Measurements from ENCODE around the gene ABLIM1. TPM values are rescaled to one million over a fixed set of nuclear protein-coding genes. Genes with fewer than 3 reads are reported as not detected.

The ABLIM1 gene
- total and polyA plus RNA-seq, 2 of the 13 experiments (the other 11 are each of a cell fraction or from before 2014, with no cell fraction given), result 59.4 to 92.7 TPM

DNA sequence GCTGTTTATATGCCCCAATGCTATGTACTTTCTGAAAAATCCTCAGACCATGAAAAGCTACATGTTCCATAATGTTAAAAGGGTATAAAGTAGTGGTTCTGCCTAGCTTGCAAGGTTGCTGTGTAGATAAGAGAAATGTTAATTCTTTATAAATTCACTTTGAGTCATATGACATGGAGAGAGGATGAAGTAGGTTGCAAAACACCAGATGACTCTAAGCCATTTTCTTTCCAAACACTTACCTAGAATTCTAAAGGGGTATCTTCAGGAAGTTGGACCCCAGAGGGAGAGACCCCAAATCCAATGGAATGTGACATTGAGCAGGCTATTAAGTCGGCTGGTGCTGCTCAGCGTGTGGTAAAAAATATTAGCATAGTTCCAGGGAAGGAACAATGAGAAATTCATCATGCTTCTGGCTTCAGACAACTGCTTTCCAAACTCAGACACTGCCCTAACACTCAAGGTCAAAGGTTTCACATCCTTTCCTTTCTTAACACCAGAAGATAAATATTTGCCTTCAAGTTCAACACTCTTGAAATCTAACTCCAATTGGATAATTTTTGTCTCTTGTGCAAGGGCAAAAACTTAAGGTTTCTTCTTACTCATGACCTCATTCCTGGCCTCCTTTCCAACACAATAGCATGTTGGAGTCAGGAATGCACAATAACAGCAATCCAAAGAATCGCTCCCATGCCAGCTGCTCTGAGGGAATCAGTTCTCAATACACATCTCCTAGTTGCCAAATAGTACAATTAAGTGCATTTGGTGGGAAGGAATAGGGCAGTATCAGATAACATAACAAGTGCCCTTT is 153.1 kb downstream of the ABLIM1 start (continued):
- TF ChIP-seq, protein P1, sequence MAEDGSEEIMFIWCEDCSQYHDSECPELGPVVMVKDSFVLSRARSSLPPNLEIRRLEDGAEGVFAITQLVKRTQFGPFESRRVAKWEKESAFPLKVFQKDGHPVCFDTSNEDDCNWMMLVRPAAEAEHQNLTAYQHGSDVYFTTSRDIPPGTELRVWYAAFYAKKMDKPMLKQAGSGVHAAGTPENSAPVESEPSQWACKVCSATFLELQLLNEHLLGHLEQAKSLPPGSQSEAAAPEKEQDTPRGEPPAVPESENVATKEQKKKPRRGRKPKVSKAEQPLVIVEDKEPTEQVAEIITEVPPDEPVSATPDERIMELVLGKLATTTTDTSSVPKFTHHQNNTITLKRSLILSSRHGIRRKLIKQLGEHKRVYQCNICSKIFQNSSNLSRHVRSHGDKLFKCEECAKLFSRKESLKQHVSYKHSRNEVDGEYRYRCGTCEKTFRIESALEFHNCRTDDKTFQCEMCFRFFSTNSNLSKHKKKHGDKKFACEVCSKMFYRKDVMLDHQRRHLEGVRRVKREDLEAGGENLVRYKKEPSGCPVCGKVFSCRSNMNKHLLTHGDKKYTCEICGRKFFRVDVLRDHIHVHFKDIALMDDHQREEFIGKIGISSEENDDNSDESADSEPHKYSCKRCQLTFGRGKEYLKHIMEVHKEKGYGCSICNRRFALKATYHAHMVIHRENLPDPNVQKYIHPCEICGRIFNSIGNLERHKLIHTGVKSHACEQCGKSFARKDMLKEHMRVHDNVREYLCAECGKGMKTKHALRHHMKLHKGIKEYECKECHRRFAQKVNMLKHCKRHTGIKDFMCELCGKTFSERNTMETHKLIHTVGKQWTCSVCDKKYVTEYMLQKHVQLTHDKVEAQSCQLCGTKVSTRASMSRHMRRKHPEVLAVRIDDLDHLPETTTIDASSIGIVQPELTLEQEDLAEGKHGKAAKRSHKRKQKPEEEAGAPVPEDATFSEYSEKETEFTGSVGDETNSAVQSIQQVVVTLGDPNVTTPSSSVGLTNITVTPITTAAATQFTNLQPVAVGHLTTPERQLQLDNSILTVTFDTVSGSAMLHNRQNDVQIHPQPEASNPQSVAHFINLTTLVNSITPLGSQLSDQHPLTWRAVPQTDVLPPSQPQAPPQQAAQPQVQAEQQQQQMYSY (CRISPR knock-in tag; IDR thresholded peaks at IDR 0.05), result no peak
- TF ChIP-seq KAT7 (CRISPR knock-in tag; IDR thresholded peaks at IDR 0.05; ENCODE audit: borderline replicate concordance), result 0 out of 2 replicates have a peak, but pooled peaks have one; percentile 40
- no peak for TF ChIP-seq SP140L (CRISPR knock-in tag; IDR thresholded peaks at IDR 0.05; ENCODE audit: borderline replicate concordance)
- TF ChIP-seq, protein P2, sequence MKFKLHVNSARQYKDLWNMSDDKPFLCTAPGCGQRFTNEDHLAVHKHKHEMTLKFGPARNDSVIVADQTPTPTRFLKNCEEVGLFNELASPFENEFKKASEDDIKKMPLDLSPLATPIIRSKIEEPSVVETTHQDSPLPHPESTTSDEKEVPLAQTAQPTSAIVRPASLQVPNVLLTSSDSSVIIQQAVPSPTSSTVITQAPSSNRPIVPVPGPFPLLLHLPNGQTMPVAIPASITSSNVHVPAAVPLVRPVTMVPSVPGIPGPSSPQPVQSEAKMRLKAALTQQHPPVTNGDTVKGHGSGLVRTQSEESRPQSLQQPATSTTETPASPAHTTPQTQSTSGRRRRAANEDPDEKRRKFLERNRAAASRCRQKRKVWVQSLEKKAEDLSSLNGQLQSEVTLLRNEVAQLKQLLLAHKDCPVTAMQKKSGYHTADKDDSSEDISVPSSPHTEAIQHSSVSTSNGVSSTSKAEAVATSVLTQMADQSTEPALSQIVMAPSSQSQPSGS (CRISPR knock-in tag; IDR thresholded peaks at IDR 0.05), result peak; percentile 58; the same call in 1 of the 2 replicates
- TF ChIP-seq SAP130 (CRISPR knock-in tag; IDR thresholded peaks at IDR 0.05; ENCODE audit: low read depth), result peak; percentile 20; the same call in 1 of the 2 replicates
- TF ChIP-seq CENPX (CRISPR knock-in tag; IDR thresholded peaks at IDR 0.05), result no peak
- TF ChIP-seq, protein P3, sequence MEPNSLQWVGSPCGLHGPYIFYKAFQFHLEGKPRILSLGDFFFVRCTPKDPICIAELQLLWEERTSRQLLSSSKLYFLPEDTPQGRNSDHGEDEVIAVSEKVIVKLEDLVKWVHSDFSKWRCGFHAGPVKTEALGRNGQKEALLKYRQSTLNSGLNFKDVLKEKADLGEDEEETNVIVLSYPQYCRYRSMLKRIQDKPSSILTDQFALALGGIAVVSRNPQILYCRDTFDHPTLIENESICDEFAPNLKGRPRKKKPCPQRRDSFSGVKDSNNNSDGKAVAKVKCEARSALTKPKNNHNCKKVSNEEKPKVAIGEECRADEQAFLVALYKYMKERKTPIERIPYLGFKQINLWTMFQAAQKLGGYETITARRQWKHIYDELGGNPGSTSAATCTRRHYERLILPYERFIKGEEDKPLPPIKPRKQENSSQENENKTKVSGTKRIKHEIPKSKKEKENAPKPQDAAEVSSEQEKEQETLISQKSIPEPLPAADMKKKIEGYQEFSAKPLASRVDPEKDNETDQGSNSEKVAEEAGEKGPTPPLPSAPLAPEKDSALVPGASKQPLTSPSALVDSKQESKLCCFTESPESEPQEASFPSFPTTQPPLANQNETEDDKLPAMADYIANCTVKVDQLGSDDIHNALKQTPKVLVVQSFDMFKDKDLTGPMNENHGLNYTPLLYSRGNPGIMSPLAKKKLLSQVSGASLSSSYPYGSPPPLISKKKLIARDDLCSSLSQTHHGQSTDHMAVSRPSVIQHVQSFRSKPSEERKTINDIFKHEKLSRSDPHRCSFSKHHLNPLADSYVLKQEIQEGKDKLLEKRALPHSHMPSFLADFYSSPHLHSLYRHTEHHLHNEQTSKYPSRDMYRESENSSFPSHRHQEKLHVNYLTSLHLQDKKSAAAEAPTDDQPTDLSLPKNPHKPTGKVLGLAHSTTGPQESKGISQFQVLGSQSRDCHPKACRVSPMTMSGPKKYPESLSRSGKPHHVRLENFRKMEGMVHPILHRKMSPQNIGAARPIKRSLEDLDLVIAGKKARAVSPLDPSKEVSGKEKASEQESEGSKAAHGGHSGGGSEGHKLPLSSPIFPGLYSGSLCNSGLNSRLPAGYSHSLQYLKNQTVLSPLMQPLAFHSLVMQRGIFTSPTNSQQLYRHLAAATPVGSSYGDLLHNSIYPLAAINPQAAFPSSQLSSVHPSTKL (CRISPR knock-in tag; IDR thresholded peaks at IDR 0.05), result peak; percentile 75
- TF ChIP-seq POLR2AphosphoS5 (IDR thresholded peaks at IDR 0.05; ENCODE audit: low read depth, low read length), result no peak
- TF ChIP-seq ZSCAN12 (CRISPR knock-in tag; IDR thresholded peaks at IDR 0.05), result no peak
- peak; percentile 22; the same call in 1 of the 2 replicates for TF ChIP-seq FOXA3 (CRISPR knock-in tag; IDR thresholded peaks at IDR 0.05)
- no peak for TF ChIP-seq ZNF841 (CRISPR knock-in tag; IDR thresholded peaks at IDR 0.05; ENCODE audit: borderline replicate concordance)
- TF ChIP-seq, protein P4, sequence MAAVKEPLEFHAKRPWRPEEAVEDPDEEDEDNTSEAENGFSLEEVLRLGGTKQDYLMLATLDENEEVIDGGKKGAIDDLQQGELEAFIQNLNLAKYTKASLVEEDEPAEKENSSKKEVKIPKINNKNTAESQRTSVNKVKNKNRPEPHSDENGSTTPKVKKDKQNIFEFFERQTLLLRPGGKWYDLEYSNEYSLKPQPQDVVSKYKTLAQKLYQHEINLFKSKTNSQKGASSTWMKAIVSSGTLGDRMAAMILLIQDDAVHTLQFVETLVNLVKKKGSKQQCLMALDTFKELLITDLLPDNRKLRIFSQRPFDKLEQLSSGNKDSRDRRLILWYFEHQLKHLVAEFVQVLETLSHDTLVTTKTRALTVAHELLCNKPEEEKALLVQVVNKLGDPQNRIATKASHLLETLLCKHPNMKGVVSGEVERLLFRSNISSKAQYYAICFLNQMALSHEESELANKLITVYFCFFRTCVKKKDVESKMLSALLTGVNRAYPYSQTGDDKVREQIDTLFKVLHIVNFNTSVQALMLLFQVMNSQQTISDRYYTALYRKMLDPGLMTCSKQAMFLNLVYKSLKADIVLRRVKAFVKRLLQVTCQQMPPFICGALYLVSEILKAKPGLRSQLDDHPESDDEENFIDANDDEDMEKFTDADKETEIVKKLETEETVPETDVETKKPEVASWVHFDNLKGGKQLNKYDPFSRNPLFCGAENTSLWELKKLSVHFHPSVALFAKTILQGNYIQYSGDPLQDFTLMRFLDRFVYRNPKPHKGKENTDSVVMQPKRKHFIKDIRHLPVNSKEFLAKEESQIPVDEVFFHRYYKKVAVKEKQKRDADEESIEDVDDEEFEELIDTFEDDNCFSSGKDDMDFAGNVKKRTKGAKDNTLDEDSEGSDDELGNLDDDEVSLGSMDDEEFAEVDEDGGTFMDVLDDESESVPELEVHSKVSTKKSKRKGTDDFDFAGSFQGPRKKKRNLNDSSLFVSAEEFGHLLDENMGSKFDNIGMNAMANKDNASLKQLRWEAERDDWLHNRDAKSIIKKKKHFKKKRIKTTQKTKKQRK (IDR thresholded peaks at IDR 0.05; ENCODE audit: low read length), result no peak
- TF ChIP-seq NR2F1 (CRISPR knock-in tag; IDR thresholded peaks at IDR 0.05), result no peak
- TF ChIP-seq GATAD2A (CRISPR knock-in tag; IDR thresholded peaks at IDR 0.05), result peak; percentile 65
- TF ChIP-seq NCOA2 (CRISPR knock-in tag; IDR thresholded peaks at IDR 0.05), result peak; percentile 67

All from HepG2 (cell line).